ENCODE data around the gene TTLL8. TPM values are rescaled to one million over a fixed set of nuclear protein-coding genes. Genes with fewer than 3 reads are reported as not detected.

The TTLL8 gene
- total RNA-seq, 1 experiment from 2014 or later = not detected

- Mint-ChIP-seq H3K4me3 (peak overlapping the region; percentile 61), H3K36me3 (no peaks in the 10 kb centered on the region), H3K27me3 (ENCODE audit: low read depth) (peaks cover 8% of the 10 kb centered on the region), H3K4me1 (peaks cover 6% of the 10 kb centered on the region), H3K27ac (no peak overlapping the region), H3K9me3 (no peaks in the 10 kb centered on the region)
- DNase-seq (ENCODE audit: low spot score) = peak; percentile 44
- ATAC-seq = peak; percentile 56
- ChIA-PET POLR2A (interaction anchor here (0.7 to 0.9 kb wide), 2 partner anchors 12 to 835 kb away, joined by 3 read pairs; no protein-coding TSS in a partner anchor), CTCF (interaction anchor here (0.9 to 2.9 kb wide), 5 partner anchors 9 to 59 kb away, joined by 3 to 14 read pairs (median 5); no protein-coding TSS in a partner anchor)
- TF ChIP-seq ATF6 (CRISPR knock-in tag; IDR thresholded peaks at IDR 0.05) (no peak), MYBL2 (CRISPR knock-in tag; IDR thresholded peaks at IDR 0.05) (0 out of 2 replicates have a peak, but pooled peaks have one; percentile 3)
These were observed 86.6 kb downstream of the TTLL8 start for GRCh38 chr22:49971232-49972162.

GRCh38 chr22:49970528-49971231 lies 87.4 kb downstream of the TTLL8 start:
- peak overlapping the region; percentile 61 for H3K4me3 Mint-ChIP-seq
- H3K27ac Mint-ChIP-seq = peak overlapping the region; percentile 57; the same call in 1 of the 2 replicates
- CTCF ChIA-PET = interaction anchor here (1.3 to 2.9 kb wide), 3 partner anchors 12 to 60 kb away, joined by 5 to 14 read pairs (median 9); no protein-coding TSS in a partner anchor
- no peaks in the 10 kb centered on the region for H3K9me3 Mint-ChIP-seq
- H3K36me3 Mint-ChIP-seq = no peaks in the 10 kb centered on the region
- H3K4me1 Mint-ChIP-seq = peaks cover 6% of the 10 kb centered on the region
- POLR2A ChIA-PET = interaction anchor here (0.7 kb wide), 1 partner anchor 834 kb away, joined by 3 read pairs; no protein-coding TSS in a partner anchor
- ATAC-seq = peak; percentile 73
- peak; percentile 64 for DNase-seq (ENCODE audit: low spot score)
- peaks cover 8% of the 10 kb centered on the region for H3K27me3 Mint-ChIP-seq (ENCODE audit: low read depth)
- no peak for TF ChIP-seq E2F1 (CRISPR knock-in tag; IDR thresholded peaks at IDR 0.05)
- TF ChIP-seq ATF3 (CRISPR knock-in tag; conservative IDR thresholded peaks at IDR 0.05) = peak; percentile 31
- TF ChIP-seq IRF1 (CRISPR knock-in tag; IDR thresholded peaks at IDR 0.05) = no peak
- no peak for TF ChIP-seq PRRX2 (CRISPR knock-in tag; IDR thresholded peaks at IDR 0.05)
- TF ChIP-seq ZNF138 (CRISPR knock-in tag; conservative IDR thresholded peaks at IDR 0.05) = no peak
- TF ChIP-seq PREB (CRISPR knock-in tag; IDR thresholded peaks at IDR 0.05; ENCODE audit: borderline replicate concordance) = no peak
- TF ChIP-seq ERG (CRISPR knock-in tag; IDR thresholded peaks at IDR 0.05) = no peak
- no peak for TF ChIP-seq SOX15 (CRISPR knock-in tag; IDR thresholded peaks at IDR 0.05)
- TF ChIP-seq EMX1 (CRISPR knock-in tag; IDR thresholded peaks at IDR 0.05) = no peak
- TF ChIP-seq CDX4 (CRISPR knock-in tag; IDR thresholded peaks at IDR 0.05; ENCODE audit: borderline replicate concordance) = no peak
- TF ChIP-seq ZNF232 (CRISPR knock-in tag; IDR thresholded peaks at IDR 0.05) = no peak
- TF ChIP-seq NFE2L1 (CRISPR knock-in tag; IDR thresholded peaks at IDR 0.05) = peak; percentile 96
- no peak for TF ChIP-seq ZNF512 (CRISPR knock-in tag; IDR thresholded peaks at IDR 0.05; ENCODE audit: borderline replicate concordance)
- no peak for TF ChIP-seq TEAD4 (CRISPR knock-in tag; IDR thresholded peaks at IDR 0.05)
- peak; percentile 88; the same call in 1 of the 2 replicates for TF ChIP-seq MAX (CRISPR knock-in tag; IDR thresholded peaks at IDR 0.05)
- TF ChIP-seq ATF1 (CRISPR knock-in tag; IDR thresholded peaks at IDR 0.05) = no peak

Measured in WTC11 (cell line).